SK-N-SH treated with all-trans-retinoic acid at 6 μM for 48 hours (cell line): ENCODE results near the gene SPDL1.

Source experiments
- ARNTL ChIP-seq: fragments of 450-650 bp; formaldehyde crosslinking; IDR thresholded peaks from 2 replicates; pipeline ENCODE4 v1.5.0; 2020; ENCODE audit warnings: low read depth, mild to moderate bottlenecking, moderate library complexity, borderline replicate concordance
- ZNF565 ChIP-seq: fragments of 450-650 bp; formaldehyde crosslinking; conservative IDR thresholded peaks from 2 replicates; pipeline ENCODE4 v1.5.0; 2020; ENCODE audit warnings: low read depth, mild to moderate bottlenecking, moderate library complexity

- TF ChIP-seq ARNTL (CRISPR knock-in tag) = no peak
- TF ChIP-seq ZNF565 (CRISPR knock-in tag) = no peak
Observed at GRCh38 chr5:169567079-169567478, 16.5 kb upstream of the SPDL1 start.
